GM21367 (cell line): ENCODE results near the gene EP400.
"Not testable (repeated sequence)": the region's sequence is repeated elsewhere in the genome, so short reads cannot be mapped to it uniquely, and the experiment has no call there.

Experiments used
- ATAC-seq: cut with Tn5 transposase; IDR thresholded peaks from one replicate; pipeline ENCODE4 v1.9.1; 2021; ENCODE audit not compliant: unreplicated experiment

Gene EP400

DNA sequence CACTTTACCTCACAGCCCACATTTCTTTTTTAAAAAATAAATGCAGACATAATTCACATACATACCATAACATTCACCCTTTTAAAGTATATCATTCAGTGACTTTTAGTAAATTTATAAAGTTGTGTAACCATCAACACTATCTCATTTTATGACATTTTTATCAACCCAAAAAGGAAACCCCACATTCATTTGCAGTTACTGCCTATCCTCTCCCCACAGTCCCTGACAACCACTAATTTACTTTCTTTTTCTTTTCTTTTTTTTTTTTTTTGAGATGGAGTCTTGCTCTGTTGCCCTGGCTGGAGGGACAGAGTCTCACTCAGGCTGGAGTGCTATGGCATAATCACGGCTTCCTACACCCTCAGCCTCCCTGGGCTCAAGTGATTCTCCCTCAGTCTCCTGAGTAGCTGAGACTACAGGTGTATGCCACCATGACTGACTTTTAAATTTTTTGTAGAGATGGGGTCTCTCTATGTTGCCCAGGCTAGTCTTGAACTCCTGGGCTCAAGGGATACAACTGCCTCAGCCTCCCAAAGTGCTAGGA is 1.5 kb upstream of the EP400 start:
- no peak for ATAC-seq

DNA sequence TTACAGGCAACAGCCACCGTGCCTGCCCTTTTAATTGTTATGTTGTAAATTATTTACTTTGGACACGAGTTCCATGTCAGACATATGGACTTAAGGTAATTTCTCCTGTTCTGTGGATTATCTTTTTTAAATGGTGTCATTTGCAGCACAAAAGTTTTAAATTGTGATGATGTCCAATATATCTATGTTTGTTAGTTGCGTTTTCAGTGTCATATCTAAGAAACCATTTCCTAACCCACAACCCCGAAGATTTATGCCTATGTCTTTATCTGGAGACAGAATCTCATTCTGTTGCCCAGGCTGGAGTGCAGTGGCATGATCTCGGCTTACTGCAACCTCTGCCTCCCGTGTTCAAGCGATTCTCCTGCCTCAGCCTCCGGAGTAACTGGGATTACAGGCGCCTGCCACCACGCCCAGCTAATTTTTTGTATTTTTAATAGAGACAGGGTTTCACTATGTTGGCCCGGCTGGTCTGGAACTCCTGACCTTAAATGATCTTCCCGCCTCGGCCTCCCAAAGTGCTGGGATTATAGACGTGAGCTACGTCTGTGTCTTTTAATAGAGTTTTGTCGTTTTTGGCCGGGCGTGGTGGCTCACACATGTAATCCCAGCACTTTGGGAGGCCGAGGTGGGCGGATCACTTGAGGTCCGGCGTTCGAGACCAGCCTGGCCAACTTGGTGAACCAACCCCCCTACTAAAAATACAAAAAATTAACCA is 870 bp upstream of the EP400 start:
- ATAC-seq: not testable (repeated sequence)

DNA sequence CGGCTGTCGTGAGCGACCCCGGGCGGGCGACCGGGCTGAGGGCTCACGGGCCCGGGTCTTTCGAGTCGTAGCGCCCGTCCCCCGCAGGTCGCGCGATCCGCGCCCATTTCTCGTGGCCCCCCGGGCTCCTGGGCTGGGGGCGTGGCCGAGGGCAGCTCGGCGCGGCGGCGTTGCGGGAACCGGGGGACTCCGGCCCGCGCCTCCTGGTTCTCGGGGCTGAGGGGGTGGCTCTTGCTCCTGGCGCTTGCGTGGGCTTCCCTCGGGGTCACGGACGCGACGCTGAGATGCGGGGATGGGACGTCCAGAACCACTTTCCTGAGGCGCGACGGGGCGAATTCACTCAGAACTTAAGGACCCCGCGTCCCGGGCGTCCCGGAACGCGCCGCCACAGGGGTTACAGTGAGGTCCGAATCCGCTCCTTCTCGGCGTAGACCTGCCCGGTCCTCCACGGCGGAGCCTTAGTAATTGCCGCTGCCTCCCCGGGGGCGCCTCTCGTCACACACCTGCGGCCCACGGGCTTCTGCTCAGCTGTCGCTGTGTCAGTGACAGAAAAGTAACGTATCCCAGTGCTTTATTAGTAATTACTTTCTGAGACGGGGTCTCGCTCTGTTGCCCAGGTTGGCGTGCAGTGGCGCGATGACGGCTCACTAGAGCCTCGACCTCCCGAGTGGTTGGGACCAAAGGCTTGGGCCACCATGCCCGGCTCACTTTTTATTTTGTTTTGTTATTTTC is 606 bp downstream of the EP400 start:
- ATAC-seq: peak; percentile 25

GRCh38 chr12:131953810-131954209 is 4.1 kb downstream of the EP400 start:
- not testable (repeated sequence) for ATAC-seq

DNA sequence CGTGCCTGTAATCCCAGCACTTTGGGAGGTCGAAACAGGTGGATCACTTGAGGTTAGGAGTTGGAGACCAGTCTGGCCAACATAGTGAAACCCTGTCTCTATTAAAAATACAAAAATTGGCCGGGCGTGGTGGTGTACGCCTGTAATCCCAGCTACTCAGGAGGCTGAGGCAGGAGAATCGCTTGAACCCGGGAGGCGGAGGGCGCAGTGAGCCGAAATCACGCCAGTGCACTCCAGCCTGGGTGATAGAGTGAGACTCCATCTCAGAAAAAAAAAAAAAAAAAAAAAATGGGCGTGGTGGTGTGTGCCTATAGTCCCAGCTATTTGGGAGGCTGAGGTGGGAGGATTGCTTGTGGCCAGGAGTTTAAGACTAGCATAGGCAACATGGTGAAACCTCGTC is 4.7 kb downstream of the EP400 start:
- not testable (repeated sequence) for ATAC-seq

GRCh38 chr12:131959116-131959515 is 9.4 kb downstream of the EP400 start:
- ATAC-seq: no peak

DNA sequence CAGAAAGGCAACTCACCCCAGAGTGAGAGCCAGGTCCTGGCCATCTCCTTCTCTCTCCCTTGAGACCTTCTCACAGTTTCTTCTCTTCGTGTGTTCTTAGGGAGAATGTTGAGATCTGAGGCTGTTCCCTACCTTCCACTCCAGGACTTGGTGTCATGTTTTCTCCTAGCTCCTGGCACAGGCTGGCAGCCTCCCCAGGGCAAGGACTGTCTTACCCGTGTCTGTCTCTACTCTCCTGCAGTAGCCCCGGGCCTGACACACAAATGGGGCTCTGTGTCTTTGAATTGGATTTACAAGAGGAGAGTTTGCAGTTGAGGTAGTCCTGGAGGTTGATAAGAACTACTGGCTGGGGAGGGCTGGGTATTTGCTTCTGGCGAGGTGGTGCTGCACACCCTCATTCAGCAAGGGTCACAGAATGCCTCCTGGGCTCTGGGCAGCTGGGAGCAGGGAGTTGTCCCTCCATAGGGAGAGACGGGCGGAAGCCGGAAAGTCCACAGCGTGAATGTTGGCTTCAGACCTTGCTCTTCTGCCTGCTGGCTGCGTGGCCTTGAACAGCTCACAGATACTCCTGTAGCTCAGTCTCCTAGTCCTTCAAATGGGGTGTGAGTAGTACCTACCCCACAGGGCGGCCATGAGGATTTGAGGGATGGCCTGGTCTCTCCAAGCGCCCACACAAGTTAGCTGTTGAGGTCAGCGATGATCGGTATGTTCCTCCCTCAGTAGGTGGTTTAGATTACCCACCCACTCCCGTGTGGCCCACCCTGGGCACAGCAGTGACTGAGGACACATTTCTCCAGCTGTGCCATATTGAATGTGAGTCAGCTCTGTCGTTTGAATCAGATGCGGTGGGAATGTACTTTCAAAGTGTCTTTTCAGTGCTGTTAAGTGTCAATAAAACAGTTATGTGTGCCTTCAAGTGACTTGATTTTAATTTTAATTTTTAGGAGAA is 10.2 kb downstream of the EP400 start:
- ATAC-seq: no peak

DNA sequence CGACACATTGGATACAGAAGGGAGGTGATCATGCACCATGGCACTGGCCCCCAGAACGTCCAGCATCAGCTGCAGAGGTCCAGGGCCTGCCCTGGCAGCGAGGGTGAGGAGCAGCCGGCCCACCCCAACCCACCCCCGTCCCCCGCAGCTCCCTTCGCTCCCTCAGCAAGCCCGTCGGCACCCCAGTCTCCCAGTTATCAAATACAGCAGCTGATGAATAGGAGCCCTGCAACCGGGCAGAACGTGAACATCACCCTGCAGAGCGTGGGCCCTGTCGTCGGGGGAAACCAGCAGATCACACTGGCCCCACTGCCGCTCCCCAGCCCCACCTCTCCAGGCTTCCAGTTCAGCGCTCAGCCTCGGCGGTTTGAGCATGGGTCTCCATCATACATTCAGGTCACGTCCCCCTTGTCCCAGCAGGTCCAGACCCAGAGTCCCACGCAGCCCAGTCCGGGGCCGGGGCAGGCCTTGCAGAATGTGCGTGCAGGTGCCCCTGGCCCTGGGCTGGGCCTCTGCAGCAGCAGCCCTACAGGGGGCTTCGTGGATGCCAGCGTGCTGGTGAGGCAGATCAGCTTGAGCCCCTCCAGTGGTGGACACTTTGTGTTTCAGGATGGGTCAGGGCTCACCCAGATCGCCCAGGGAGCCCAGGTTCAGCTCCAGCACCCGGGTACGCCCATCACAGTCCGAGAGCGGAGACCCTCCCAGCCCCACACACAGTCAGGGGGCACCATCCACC is 11.0 kb downstream of the EP400 start:
- ATAC-seq: not testable (repeated sequence)

GRCh38 chr12:131961328-131961727 is 11.6 kb downstream of the EP400 start:
- not testable (repeated sequence) for ATAC-seq

DNA sequence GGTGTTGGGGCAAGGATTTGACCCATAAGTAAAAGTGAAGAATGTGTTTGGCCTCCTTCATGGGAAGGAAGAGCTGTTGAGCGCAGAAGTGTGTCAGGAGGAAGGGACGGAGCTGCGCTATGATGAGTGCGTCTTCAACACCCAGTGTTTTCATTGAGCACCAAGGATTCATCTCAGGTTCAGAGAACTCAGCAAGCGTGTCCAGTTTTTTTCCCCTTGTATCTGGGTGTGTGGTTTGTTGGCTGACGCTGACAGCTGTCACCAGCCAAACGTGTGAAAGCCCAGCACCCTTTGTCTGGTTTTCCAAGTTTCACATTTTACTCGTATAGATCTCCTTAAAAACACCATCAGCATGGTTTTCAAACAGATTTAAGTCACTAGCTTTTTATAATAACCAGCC is 12.3 kb downstream of the EP400 start:
- no peak for ATAC-seq

GRCh38 chr12:131963381-131963780 is 13.6 kb downstream of the EP400 start:
- ATAC-seq: no peak

DNA sequence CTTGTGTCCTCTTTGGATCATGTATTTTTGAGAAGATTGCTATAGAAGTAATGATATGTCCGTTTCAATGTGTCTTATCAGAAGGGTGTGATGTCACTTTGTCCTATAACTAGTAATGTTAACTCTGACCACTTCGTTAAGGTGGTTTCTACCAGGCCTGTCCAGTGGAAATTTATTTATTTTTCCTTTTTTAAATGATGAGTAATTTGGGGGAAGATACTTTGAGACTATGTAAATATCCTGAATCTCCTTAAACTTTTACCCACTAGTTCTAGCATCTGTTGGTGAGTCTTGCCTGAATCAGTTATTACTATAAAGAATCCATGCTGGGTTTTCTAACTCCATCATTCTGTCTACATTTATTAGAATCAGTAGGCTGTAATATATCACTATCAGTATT is 15.3 kb downstream of the EP400 start:
- ATAC-seq: no peak

- ATAC-seq: no peak
These were observed 21.5 kb downstream of the EP400 start for GRCh38 chr12:131971226-131971625.

GRCh38 chr12:131975228-131975627 is 25.5 kb downstream of the EP400 start:
- no peak for ATAC-seq

DNA sequence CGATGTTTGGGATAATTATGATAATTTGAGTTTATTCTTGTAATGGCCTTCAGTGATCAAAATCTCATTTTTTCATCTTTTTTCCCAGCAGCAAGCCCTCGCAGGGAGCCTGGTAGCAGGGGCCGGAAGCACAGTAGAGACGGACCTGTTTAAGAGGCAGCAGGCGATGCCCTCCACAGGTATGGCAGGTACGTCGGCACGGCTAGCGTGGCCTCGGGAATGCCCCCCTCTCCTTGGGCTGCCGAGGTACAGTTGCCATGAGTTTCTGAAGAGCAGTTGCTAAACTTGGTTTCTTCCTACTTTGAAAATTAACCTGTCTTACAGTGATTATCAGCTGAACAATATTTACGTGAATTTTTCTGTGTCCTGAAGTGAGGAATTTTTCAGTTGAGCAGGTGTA is 29.9 kb downstream of the EP400 start:
- no peak for ATAC-seq

DNA sequence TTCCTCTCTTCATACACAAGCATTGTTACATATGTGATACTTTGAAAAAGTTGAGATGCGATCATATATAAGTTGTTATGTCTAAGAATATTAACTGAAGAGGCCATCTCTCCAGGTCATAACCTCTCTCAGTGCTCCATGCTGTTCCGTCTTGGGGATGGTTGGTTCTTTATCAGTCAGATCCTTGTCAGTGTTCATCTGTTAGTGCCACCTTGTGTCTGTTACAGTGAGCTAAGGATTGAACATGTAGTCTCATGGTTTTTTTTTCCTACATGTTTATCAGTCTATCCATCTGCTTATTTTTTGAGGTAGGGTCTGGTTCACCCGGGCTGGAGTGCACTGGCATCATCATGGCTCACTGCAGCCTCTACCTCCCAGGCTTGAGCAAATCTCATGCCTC is 30.5 kb downstream of the EP400 start:
- ATAC-seq: no peak

GRCh38 chr12:131981388-131981787 is 31.6 kb downstream of the EP400 start:
- no peak for ATAC-seq

GRCh38 chr12:131982041-131982440 is 32.3 kb downstream of the EP400 start:
- no peak for ATAC-seq

DNA sequence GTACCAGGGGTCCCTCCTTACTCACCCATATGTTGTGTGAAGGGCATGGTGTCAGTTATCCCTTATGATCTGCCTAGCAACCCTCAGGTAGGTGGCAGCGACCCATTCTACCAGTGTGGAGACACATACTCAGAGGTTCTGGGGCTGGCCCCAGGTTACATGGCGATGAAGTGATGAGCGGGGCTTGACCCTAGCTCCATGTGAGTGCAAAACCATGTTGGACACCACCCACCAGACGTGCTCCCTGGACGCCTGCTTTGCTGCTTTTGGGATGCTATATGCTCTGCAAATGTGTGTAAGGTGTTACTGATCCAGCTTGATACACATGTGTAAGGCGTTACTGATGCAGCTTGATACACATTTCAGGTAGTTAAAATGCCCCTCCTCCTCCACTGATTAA is 33.3 kb downstream of the EP400 start:
- no peak for ATAC-seq

GRCh38 chr12:131983554-131983953 is 33.8 kb downstream of the EP400 start:
- ATAC-seq: no peak
